NCI-H2196 treated with DMSO at 0.1 percent for 48 hours (cell line): ENCODE measurements around the gene HEYL.

Experiments used
- DNase-seq: peaks from one replicate; lab custom pipeline; 2025; ENCODE audit not compliant: unreplicated experiment; lab: John Stamatoyannopoulos, UW

Gene HEYL

GRCh38 chr1:39642796-39643195 lies 3.4 kb upstream of the HEYL start:
- no peak for DNase-seq

- DNase-seq = no peak
These were observed 1.4 kb upstream of the HEYL start for GRCh38 chr1:39640861-39641260.

- no peak for DNase-seq
These were observed 508 bp downstream of the HEYL start for GRCh38 chr1:39638965-39639304.

GRCh38 chr1:39637361-39637760 lies 2.1 kb downstream of the HEYL start:
- DNase-seq = no peak

DNA sequence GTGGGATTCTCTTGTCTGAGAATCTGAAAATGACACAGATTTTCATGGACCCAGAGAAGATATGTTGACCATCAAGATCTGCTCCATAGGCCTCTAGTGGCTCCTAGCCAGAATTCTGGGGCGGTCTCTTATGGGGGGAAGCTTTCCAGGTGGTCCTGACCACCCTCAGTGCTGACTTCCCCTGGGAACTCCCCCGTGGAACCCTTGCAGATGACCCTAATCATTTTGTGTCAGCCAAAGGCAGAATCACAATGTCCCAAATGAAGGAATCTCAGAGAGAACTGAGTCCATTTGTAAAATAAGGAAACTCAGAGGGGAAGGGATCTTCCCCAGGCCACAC lies 3.6 kb downstream of the HEYL start:
- no peak for DNase-seq

GRCh38 chr1:39635205-39635870 lies 4.1 kb downstream of the HEYL start:
- DNase-seq = no peak

- DNase-seq = no peak
These were observed 6.0 kb downstream of the HEYL start for GRCh38 chr1:39633422-39633821.

- no peak for DNase-seq
These were observed 6.6 kb downstream of the HEYL start for GRCh38 chr1:39632682-39633417.

- no peak for DNase-seq
These were observed 7.1 kb downstream of the HEYL start for GRCh38 chr1:39632323-39632681.

DNA sequence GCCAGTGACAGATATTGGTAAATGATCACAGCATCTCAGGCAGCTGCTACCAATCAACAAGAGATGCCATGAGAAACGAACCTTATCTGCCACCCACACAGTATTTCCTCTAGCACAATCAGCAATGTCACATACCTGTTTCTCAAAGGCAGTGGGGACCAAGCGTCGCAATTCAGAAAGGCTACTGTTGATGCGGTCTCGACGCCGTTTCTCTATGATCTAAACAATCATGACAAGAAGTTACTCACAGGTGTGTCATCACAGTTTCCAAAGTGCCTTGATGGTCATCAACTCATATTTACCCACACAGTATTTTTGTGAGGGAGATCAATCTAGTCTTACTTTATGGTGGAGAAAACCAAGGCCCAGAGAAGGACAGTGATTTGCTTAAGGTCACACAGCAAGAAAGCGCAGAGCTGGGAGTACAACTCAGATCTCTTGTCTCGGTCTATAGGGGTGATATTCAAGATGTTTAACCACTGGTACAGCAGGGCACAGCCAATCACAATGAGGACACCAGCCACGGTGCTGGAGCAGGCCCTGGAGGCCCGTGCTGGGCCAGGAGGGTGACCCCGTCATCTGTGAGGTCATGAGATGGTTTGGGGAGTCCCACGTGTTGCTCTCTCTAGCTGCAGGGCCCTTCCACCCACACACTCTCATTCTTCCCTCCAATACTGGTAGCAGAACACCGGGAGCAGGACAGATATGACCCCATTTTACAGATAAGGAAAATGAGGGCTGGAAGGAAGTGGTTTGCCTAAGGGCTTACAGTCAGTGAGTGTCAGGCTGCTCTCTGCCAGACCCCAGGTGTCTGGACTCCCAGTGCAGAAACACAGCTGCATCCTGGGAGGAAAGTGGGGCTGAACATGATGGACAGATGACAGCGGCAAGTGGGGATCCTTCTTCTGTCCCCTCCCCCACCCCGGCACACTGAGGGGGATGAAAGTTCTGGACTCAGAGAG lies 7.8 kb downstream of the HEYL start:
- no peak for DNase-seq

GRCh38 chr1:39628807-39629350 lies 10.6 kb downstream of the HEYL start:
- no peak for DNase-seq

- no peak for DNase-seq
These were observed 12.8 kb downstream of the HEYL start for GRCh38 chr1:39626646-39627045.

- DNase-seq = no peak
These were observed 13.8 kb downstream of the HEYL start for GRCh38 chr1:39625462-39626273.

- no peak for DNase-seq
These were observed 14.4 kb downstream of the HEYL start for GRCh38 chr1:39625009-39625408.

DNA sequence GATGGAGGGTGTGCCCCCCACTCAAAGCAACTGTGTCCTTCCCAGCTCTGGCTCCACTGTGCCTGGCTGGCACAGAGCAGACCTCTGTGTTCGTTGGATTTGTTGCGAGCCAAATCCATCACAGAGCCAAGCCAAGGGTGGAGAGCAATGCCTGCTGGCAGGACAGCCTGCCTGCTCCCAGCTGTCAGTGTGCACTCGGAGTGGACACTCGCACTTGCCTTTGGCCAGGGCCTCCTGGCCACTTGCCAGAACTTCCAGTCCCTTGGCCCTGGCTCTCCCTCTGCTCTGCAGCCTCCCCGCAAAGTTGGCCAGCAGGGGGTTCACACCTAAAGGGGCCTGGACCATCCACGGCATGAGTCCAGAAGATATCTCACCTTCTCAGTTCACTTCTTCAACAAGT lies 16.4 kb downstream of the HEYL start:
- DNase-seq = no peak

DNA sequence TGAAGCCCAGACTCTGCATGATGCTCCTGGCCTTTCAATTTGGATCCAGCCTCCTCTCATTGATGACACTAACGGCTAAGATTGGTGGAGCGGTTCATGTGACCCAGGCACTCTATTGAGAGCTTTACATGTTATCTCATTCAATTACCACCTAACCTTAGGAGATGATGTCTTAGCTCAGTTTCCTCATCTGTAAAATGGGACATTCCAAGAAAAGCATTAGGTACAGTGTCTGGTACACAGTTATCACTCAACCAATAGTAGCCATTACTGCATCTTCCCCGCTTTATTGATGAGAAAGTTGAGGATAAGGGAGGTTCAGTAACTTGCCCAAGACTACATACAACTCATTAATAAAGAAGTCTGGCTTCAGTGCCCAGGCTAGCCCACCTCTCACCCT lies 17.0 kb downstream of the HEYL start:
- no peak for DNase-seq

DNA sequence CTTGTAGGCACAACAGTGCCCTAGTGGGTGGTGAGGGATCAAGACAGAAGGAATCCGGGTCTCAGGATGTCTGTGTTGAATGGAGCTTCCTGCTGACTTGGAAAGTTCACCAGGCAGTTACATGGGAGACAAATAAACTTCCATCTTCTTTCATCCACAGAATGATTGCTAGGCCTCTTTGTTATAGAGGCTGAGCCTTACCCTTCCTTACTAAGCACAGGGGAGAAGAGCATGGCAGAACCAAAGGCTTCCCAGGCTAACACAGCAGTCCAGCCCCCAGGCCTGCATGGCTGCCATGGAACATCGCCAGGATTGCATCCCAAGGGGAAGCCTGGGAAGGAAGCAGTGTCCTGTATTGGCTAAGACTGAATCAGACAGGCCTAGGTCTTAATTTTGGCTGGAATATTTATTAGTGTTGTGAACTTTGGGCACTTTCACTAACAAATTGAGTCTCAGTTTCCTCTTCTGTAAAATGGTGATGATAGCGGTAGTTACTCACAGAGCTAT lies 18.7 kb downstream of the HEYL start:
- no peak for DNase-seq

GRCh38 chr1:39617488-39618049 lies 21.9 kb downstream of the HEYL start:
- DNase-seq = no peak

DNA sequence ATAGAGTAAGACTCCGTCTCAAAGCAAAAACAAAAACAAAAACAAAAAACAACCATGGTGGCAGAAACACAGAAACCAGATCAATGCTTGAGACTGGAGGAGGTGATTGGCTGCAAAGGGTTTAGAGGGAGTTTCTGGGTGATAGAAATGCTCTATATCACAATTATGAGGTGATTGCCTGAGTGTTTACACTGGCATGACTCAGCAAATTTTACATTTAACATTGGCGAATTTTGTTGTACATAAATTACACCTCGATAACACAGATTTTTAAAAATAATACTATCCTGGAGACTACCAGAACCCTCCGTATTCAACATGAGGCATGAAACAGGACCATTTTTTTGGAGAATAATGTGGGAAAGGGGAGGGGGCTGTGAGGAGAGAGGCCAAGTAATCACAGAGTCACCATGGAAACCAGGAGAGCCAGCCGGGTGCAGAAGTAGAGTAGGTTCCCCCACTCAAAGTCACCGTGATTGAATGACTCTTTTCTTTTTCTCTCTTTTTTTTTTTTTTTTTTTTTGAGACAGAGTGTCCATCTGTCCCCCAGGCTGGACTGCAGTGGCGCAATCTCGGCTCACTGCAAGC lies 24.3 kb downstream of the HEYL start:
- no peak for DNase-seq

DNA sequence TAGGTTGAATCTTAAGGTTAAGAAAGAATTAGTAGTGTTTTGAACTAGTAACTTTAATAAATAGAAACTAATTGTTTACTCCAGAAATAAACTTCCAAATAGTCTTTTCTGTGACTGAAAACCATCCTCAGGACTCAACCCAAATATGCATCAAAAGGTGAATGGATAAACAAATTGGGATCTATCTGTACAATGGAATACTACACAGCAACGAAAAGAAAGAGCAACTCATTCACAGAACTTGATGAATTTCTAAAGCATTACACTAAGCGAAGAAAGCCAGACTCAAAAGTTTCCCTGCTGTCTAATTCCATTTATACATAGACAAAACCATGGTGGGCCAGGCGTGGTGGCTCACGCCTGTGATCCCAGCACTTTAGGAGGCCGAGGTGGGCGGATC lies 25.0 kb downstream of the HEYL start:
- no peak for DNase-seq
